NCI-H748 (cell line): ENCODE measurements around the gene CCM2L.

Source experiments
- DNase-seq: peaks from one replicate; lab custom pipeline; 2025; ENCODE audit not compliant: unreplicated experiment; lab: John Stamatoyannopoulos, UW

Gene CCM2L

GRCh38 chr20:31992086-31992485 lies 18.2 kb upstream of the CCM2L start:
- no peak for DNase-seq

- no peak for DNase-seq
Observed at GRCh38 chr20:31996996-31997395, 13.2 kb upstream of the CCM2L start.

- no peak for DNase-seq
Observed at GRCh38 chr20:31998246-31998645, 12.0 kb upstream of the CCM2L start.

DNA sequence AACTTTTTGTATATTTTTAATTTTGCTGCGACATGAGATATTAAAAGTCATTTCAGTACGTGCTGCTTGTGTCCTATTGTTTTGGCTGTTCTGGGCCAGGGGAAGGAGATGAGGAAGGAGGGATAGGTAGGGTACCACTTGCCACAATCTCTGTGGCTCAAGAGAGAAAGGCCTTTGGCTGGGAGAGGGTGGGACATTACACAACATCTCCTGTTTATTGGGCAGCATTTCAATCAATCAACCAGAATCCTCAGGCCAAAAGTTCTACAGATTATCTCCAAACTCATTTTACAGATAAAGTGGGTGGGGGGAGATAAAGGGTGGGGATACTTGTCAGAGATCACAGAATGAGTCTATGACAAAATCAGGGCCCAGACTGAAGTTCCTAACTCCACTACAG lies 6.9 kb upstream of the CCM2L start:
- no peak for DNase-seq

- no peak for DNase-seq
Observed at GRCh38 chr20:32004963-32005362, 5.3 kb upstream of the CCM2L start.

GRCh38 chr20:32006053-32006452 lies 4.2 kb upstream of the CCM2L start:
- no peak for DNase-seq

DNA sequence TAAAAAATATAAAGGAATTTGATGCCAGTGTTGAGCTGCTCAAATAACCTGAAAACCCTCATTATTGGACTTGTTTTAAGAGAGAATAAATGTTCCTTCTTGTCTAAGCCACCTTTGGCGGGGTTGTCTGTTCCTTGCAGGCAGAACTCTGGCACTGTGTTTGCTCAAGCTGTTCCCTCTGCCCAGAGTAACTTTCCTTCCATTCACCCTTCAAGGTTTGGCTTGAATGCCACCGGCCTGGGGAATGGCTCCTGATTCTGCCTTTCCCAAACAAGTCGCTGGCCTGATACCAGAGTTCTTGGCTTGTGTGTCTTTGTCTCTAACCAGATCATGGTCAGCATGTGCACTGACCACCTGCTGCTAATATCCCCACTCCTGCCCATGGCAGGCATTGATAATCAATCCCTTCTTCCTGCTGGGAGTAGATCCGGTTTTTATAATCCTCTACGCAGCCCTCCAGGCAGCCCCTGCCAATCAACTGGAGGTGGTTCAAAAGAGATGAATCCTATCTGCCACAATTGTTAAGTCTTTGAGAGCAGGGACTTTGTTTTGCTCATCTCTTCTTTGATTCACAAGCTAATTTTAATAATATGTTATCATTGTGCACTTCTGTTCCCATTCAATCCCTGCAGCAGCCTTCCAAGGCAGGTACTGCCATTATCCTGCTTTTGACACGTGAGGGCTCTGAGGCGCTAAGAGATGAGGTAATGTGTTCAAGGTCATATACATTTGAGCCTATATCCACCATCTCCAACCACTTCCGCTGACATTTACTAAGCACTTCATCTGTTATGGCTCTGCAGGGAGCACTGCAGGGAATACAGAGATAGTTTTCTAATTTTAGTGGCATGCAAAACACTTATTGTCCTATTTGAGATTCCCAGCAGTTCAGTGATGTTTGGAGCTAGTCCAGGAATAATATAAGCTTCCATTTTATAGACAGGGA lies 3.1 kb upstream of the CCM2L start:
- DNase-seq: peak; percentile 63

- DNase-seq: peak; percentile 14
Observed at GRCh38 chr20:32007787-32008616, 2.2 kb upstream of the CCM2L start.

GRCh38 chr20:32009564-32009963 lies 674 bp upstream of the CCM2L start:
- DNase-seq: no peak

- DNase-seq: peak; percentile 6
Observed at GRCh38 chr20:32010666-32011065, 428 bp downstream of the CCM2L start.

DNA sequence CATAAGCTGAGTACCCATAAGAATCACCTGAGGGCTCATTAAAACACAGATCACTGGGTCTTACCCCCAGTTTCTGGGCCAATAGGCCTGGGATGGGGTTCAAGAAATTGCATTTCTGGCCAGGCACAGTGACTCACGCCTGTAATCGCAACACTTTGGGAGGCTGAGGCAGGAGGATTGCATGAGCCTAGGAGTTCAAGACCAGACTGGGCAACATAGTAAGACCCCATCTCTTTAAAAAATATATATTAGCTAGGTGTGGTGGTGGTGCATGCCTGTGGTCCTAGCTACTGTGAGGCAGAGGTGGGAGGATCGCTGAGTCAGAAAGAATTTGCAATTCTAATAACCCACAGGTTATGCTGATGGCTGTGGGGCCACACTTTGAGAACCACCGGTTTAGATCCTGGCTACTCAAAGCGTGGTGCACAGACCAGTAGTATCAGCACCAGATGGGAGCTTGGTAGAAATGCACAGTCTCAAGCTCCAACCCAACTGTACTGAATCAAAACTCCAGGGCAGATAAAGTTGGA lies 2.0 kb downstream of the CCM2L start:
- no peak for DNase-seq

DNA sequence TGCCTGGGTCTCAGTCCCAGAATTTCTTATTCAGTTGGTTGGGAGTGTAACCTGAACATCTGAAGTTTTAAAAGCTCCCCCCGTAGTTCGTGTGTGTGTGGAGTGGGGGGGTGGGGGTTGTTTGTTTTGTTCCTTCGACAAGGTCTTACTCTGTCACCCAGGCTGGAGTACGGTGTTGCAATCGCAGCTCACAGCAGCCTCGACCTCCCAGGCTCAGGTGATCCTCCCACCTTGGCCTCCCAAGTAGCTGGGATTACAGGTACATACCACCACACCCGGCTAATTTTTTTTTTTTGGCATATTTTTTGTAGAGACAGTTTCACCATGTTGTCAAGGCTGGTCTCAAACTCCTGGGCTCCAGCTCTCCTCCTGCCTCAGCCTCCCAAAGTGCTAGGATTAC lies 3.1 kb downstream of the CCM2L start:
- no peak for DNase-seq

GRCh38 chr20:32017711-32018251 lies 7.5 kb downstream of the CCM2L start:
- DNase-seq: peak; percentile 98

- peak; percentile 93 for DNase-seq
Observed at GRCh38 chr20:32018269-32019155, 8.3 kb downstream of the CCM2L start.

GRCh38 chr20:32019156-32019510 lies 8.9 kb downstream of the CCM2L start:
- peak; percentile 73 for DNase-seq

GRCh38 chr20:32019563-32020463 lies 9.6 kb downstream of the CCM2L start:
- no peak for DNase-seq

- DNase-seq: no peak
Observed at GRCh38 chr20:32021091-32021490, 10.9 kb downstream of the CCM2L start.

- no peak for DNase-seq
Observed at GRCh38 chr20:32024683-32025295, 14.6 kb downstream of the CCM2L start.

- DNase-seq: no peak
Observed at GRCh38 chr20:32027643-32028042, 17.4 kb downstream of the CCM2L start.
